Uterus (tissue), 2 donors: ENCODE data around the gene GRHL3.

ENCODE experiments used
- POLR2A ChIP-seq, 2 donors: fragments of 450-650 bp; IDR thresholded peaks; one replicate each; pipeline ENCODE4 v1.6.1; 2016; ENCODE audit warnings: antibody characterized with exemption in 2 of 2, mild to moderate bottlenecking in 1 of 2, moderate library complexity in 1 of 2
- TF ChIP-seq, protein P1 (sequence below), 4 experiments: fragments of 200-600 bp in 2 of 4; fragments of 450-650 bp in 2 of 4; sonication (generic) in 2 of 4; IDR thresholded peaks; one replicate each; pipeline ENCODE4 v1.5.1; 2016 to 2019; ENCODE audit warnings: antibody characterized with exemption in 4 of 4, mild to moderate bottlenecking in 2 of 4, moderate library complexity in 1 of 4

DNA sequence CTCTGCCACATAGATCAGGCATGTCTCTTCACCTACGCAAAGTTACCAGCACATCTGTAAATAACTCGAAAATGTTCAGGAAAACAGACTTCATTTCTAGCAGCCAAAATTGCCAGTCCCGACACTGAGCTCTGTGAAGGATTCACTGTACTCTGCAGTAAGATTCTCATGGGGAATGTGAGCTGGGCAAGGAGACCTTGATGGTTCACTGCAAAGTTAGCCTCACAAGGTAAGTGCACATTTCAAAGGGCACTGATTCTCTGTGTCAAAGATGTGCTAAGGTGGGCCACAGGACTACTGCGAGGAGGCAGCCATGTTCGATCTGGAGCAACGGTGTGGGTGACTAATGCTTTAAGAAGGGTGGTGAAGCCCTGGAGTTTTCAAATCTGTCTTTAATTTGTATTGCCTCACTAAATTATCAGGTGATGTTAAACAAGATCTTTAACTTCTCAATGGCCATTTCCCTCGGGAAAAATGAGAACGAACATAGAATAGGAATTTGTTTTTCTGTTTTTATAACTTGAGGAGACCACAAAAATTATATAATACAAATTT, 69.3 kb downstream of the GRHL3 start:
- TF ChIP-seq, protein P1, sequence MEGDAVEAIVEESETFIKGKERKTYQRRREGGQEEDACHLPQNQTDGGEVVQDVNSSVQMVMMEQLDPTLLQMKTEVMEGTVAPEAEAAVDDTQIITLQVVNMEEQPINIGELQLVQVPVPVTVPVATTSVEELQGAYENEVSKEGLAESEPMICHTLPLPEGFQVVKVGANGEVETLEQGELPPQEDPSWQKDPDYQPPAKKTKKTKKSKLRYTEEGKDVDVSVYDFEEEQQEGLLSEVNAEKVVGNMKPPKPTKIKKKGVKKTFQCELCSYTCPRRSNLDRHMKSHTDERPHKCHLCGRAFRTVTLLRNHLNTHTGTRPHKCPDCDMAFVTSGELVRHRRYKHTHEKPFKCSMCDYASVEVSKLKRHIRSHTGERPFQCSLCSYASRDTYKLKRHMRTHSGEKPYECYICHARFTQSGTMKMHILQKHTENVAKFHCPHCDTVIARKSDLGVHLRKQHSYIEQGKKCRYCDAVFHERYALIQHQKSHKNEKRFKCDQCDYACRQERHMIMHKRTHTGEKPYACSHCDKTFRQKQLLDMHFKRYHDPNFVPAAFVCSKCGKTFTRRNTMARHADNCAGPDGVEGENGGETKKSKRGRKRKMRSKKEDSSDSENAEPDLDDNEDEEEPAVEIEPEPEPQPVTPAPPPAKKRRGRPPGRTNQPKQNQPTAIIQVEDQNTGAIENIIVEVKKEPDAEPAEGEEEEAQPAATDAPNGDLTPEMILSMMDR (IDR thresholded peaks at IDR 0.05): no peak
- TF ChIP-seq POLR2A (IDR thresholded peaks at IDR 0.05): no peak
